ENCODE results near the gene GABARAP.

GABARAP gene

GRCh38 chr17:7241783-7242716, at the start of gene GABARAP:
Gene GABARAP (minus strand): TSS chr17:7242449. CDS start chr17:7242330, 119 bp downstream.
- FAIRE-seq (no peak), DNase-seq (ENCODE audit: insufficient read length, low spot score) (no peak)
- peak; percentile 37; the same call in 1 of the 2 replicates for TF ChIP-seq POLR2A (IDR thresholded peaks at IDR 0.05; ENCODE audit: low read depth, low read length)

GRCh38 chr17:7290685-7291084, 48.4 kb upstream of the GABARAP start:
- TF ChIP-seq POLR2A (IDR thresholded peaks at IDR 0.05; ENCODE audit: low read depth, low read length): no peak
- FAIRE-seq (no peak), DNase-seq (ENCODE audit: insufficient read length, low spot score) (no peak)

- TF ChIP-seq POLR2A (IDR thresholded peaks at IDR 0.05; ENCODE audit: low read depth, low read length): no peak
- DNase-seq (ENCODE audit: insufficient read length, low spot score) (no peak), FAIRE-seq (no peak)
Observed at GRCh38 chr17:7290166-7290565, 47.9 kb upstream of the GABARAP start.

- TF ChIP-seq POLR2A (IDR thresholded peaks at IDR 0.05; ENCODE audit: low read depth, low read length): no peak
- DNase-seq (ENCODE audit: insufficient read length, low spot score) (no peak), FAIRE-seq (no peak)
Observed at GRCh38 chr17:7289256-7290032, 47.2 kb upstream of the GABARAP start.

GRCh38 chr17:7285679-7286078, 43.4 kb upstream of the GABARAP start:
- TF ChIP-seq POLR2A (IDR thresholded peaks at IDR 0.05; ENCODE audit: low read depth, low read length): no peak
- FAIRE-seq (no peak), DNase-seq (ENCODE audit: insufficient read length, low spot score) (no peak)

GRCh38 chr17:7284911-7285310, 42.7 kb upstream of the GABARAP start:
- DNase-seq (ENCODE audit: insufficient read length, low spot score): no peak
- no peak for FAIRE-seq
- no peak for TF ChIP-seq POLR2A (IDR thresholded peaks at IDR 0.05; ENCODE audit: low read depth, low read length)

- no peak for DNase-seq (ENCODE audit: insufficient read length, low spot score)
- FAIRE-seq: no peak
- no peak for TF ChIP-seq POLR2A (IDR thresholded peaks at IDR 0.05; ENCODE audit: low read depth, low read length)
Observed at GRCh38 chr17:7283471-7284216, 41.4 kb upstream of the GABARAP start.

- no peak for FAIRE-seq
- DNase-seq (ENCODE audit: insufficient read length, low spot score): no peak
- no peak for TF ChIP-seq POLR2A (IDR thresholded peaks at IDR 0.05; ENCODE audit: low read depth, low read length)
Observed at GRCh38 chr17:7282752-7283321, 40.6 kb upstream of the GABARAP start.

GRCh38 chr17:7281953-7282751, 39.9 kb upstream of the GABARAP start:
- no peak for TF ChIP-seq POLR2A (IDR thresholded peaks at IDR 0.05; ENCODE audit: low read depth, low read length)
- no peak for DNase-seq (ENCODE audit: insufficient read length, low spot score)
- no peak for FAIRE-seq

GRCh38 chr17:7281074-7281952, 39.1 kb upstream of the GABARAP start, which contains the start of gene SLC2A4:
Gene SLC2A4 (plus strand): TSS chr17:7281718. CDS start chr17:7281935, 217 bp downstream.
- DNase-seq (ENCODE audit: insufficient read length, low spot score) (peak; percentile 94), FAIRE-seq (peak; percentile 80)
- TF ChIP-seq POLR2A (IDR thresholded peaks at IDR 0.05; ENCODE audit: low read depth, low read length): no peak

- no peak for TF ChIP-seq POLR2A (IDR thresholded peaks at IDR 0.05; ENCODE audit: low read depth, low read length)
- peak; percentile 79 for DNase-seq (ENCODE audit: insufficient read length, low spot score)
- FAIRE-seq: peak; percentile 58
Observed at GRCh38 chr17:7280519-7281073, 38.3 kb upstream of the GABARAP start.
